Measurements from ENCODE around the gene KCTD17.

The KCTD17 gene

DNA sequence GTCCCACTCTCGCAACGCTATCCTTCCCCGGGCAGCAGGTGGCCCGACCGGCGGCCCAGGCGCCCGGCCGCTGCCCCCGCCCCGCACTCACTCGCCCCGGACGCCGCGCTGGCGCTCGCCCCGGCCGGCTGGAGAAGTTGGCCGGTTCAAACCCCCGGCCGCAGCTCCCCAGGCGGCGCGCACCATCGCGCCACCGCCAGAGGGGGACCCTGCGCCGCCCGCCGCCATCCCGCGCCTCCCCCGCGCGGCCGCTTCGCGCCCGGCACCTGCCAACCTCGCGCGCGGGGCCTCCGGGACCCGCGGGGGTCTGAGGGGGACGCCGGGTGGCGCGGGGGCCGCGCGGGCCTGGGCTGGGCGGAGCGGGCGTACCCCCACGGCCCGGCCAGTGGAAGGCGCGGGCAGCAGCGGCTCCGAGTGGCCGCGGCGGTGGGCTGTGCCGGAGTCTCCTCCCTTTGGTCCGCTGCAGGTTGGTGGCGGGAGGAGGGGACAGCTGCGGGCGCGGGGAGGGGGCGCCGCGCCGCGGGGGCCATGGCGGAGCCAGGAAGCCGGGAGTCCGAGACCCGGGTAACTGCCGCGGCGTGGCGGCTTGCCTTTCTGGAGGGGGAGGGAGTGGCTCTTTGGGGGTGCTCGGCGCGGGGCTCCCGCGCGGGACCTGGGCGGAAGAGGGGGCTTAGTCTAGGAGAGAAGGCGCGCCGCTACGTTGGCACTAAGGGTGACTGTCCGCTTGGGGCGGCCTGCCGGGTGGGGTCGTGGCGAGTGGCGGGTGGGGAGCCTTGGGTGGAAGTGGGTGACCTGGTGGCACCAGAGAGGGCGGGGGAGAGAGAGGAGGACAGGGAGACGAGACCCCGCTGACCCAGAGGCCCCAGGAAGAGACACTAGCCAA is 32.0 kb upstream of the KCTD17 start, which contains the start of the genes MPST and TST:
Gene MPST (plus strand): TSS at position 434 of the 883 bp plus-strand sequence. CDS start 95 bp downstream, at position 529.
Gene TST (minus strand): TSS at position 139 of the 883 bp plus-strand sequence. CDS start 715 bp downstream, outside the sequence.
- peak within 1 kb of the TSS; percentile 67 to 93 (median 89) for H3K27ac ChIP-seq
- peak within 1 kb of the TSS; percentile 65 to 93 (median 81) for H3K4me3 ChIP-seq

- Histone ChIP-seq H3K27ac (peak overlapping the region; percentile 67 to 93 (median 89)), H3K4me3 (peak overlapping the region; percentile 65 to 93 (median 81))
These were observed 31.4 kb upstream of the KCTD17 start for GRCh38 chr22:37020192-37020479.

- peak overlapping the region in 3 of 21 experiments; percentile 15 to 89 (median 41) for H3K27ac ChIP-seq
- H3K4me3 ChIP-seq, result no peak overlapping the region
These were observed 30.5 kb upstream of the KCTD17 start for GRCh38 chr22:37021041-37021440.

DNA sequence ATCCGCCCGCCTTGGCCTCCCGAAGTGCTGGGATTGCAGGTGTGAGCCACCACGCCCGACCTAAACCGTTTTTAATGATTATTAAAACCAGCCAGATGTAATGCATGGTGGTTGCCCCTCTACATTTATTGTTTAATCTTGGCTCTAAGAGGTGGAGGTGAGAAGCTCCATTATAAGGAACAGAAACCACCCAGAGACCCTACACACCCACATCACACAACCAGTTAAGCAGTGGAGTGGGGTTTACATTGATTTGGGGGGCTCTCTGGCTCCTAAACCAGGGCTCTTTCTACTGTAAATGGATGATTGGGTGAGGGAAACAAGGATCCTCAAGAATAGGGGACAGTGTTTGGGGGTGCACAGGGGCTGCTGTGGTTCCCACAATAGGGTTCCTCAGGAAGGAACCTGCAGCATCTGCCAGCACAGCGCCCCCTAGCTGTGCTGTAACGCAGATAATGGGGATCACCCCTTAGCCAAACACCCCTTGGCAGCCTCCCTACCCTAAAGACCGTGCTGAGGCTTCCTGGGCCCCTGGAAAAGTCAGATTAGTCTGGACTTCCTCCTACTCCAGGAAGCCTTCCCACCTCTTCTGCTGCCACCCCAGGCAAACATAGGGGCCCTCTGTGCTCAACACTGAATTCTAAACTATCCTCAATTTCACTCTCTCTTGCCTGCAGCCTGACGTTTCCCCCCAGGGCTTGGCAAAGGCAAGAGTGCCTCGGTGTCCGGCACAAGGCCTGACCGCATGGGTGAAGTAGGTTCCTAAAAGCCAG is 29.6 kb upstream of the KCTD17 start:
- Histone ChIP-seq H3K4me3 (no peak overlapping the region), H3K27ac (peak overlapping the region in 3 of 21 experiments; percentile 7 to 41 (median 22))

DNA sequence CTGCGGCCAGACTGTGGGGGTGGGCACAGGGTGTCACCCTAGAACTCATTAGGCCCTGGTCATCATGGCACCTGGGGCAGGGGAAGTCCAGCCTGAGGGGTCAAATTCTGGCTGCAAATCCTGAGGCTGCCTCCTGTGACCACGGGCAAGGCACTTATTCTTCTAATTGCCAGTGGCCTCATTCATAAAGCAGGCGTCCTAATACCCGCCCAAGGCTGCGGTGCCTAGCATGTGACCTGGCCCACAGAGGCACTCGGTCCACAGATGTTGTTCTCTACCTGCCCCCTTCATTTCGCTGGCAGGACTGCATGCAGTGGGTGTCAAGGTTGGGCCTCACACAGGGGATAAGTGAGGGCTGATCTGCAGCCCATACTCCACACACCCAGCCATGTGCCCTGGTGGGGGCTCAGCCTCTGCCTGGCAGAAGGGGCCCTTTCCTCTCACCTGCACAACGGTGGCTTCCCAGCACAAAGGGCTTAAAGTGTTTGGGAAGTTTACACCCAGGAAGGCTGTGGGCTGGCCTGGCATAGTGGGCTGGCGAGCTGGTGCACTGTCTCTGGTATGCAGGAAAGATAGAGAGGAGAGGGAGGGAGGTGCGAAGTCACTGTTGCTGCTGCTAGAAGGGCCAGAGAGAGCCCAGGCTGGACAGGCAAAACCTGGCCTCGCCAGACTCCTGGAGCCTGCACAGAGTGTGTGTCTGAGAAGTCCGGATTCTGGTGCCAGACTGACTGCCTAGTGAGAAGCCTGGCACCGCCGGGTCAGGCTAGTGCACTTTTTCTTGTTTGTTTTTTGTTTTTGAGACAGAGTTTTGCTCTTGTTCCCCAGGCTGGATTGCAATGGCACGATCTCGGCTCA is 28.8 kb upstream of the KCTD17 start:
- peak overlapping the region in 2 of 21 experiments; percentile 7 to 22 for H3K27ac ChIP-seq

DNA sequence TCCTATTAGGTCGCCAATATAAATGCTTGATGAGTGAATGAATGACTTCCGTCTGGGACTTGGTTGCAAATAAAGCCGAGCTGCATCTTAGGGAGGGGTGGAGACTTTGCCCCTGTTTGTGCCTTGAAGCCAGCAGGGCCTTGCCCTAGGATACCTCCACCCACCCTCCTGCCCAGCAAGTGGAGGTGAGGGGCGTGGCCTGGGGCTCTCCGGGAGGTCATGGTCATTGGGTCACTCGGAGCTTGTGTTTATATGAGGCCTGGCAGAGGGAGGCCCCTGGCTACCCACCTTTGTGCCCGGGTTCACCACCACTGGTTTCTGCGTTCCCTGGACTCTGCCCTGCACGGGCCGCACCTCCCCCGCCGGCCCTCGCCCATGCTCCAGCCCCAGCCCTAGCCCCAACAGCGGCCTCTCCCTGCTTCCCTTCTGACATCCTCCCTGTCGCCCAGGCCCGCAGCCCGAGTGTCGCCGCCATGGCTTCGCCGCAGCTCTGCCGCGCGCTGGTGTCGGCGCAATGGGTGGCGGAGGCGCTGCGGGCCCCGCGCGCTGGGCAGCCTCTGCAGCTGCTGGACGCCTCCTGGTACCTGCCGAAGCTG is 27.7 kb upstream of the KCTD17 start:
- H3K4me3 ChIP-seq, result no peak overlapping the region
- no peak overlapping the region for H3K27ac ChIP-seq

More for the DNA sequence above, 28.8 kb upstream of the KCTD17 start:
- no peak overlapping the region for H3K4me3 ChIP-seq

DNA sequence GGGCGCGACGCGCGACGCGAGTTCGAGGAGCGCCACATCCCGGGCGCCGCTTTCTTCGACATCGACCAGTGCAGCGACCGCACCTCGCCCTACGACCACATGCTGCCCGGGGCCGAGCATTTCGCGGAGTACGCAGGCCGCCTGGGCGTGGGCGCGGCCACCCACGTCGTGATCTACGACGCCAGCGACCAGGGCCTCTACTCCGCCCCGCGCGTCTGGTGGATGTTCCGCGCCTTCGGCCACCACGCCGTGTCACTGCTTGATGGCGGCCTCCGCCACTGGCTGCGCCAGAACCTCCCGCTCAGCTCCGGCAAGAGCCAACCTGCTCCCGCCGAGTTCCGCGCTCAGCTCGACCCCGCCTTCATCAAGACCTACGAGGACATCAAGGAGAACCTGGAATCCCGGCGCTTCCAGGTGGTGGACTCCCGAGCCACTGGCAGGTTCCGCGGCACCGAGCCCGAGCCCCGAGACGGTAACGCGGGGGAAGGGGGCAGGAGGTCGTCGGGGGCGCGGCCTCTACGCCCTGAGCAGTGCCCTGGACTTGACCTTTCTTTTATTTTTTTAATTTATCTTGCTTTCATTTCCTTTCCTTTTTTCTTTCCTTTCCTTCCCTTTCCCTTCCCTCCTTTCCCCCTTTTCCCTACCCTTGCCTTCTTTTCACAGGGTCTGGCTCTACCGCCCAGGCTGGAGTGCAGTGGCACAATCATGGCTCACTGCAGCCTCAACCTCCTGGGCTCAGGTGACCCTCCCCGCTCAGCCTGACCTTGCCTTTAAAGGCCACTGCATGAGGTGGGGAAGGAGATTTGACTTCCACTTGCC is 27.0 kb upstream of the KCTD17 start:
- H3K27ac ChIP-seq, result no peak overlapping the region
- no peak overlapping the region for H3K4me3 ChIP-seq

- H3K27ac ChIP-seq, result no peak overlapping the region
- no peak overlapping the region for H3K4me3 ChIP-seq
These were observed 26.0 kb upstream of the KCTD17 start for GRCh38 chr22:37025500-37026070.

- Histone ChIP-seq H3K4me3 (no peak overlapping the region), H3K27ac (no peak overlapping the region)
These were observed 25.2 kb upstream of the KCTD17 start for GRCh38 chr22:37026325-37026724.

GRCh38 chr22:37027556-37027955 is 24.0 kb upstream of the KCTD17 start:
- Histone ChIP-seq H3K4me3 (no peak overlapping the region), H3K27ac (no peak overlapping the region)

- Histone ChIP-seq H3K4me3 (no peak overlapping the region), H3K27ac (no peak overlapping the region)
These were observed 22.6 kb upstream of the KCTD17 start for GRCh38 chr22:37028692-37029674.

DNA sequence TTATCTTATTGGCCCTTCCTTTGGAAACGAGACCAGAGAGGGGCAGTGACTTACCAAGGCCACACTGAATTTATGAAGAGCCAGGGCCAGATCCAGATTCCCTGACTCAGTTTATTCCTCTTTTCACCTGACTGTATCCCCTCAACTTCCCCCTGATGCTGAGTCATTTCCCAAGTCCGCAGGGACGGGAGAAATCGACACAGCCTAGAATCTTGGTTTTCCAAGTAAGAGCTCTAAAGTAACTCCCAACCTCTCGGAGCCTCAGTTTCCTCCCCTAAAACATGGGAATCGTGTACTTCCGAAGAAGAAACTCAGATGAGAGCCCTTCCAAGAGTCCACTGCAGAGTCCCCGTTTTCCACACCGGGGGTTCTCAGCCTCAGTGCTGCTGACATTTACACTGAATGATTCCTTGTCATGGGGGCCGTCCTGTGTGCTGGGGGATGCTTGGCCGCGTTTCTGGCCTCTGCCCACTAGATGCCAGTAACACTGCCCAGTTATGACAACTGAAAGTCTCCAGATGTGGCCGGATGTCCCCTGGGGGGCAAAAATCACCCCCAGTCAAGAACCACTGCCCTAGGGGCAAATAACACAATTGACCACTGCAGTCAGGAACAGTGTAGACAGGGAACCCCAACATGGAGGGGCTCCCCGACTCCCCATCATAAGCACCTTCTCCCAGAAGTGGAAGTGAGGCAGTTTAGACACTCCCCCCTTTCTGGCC is 20.8 kb upstream of the KCTD17 start:
- H3K4me3 ChIP-seq, result no peak overlapping the region
- no peak overlapping the region for H3K27ac ChIP-seq

- Histone ChIP-seq H3K4me3 (no peak overlapping the region), H3K27ac (peak overlapping the region in 19 of 21 experiments; percentile 4 to 78 (median 57))
These were observed 19.4 kb upstream of the KCTD17 start for GRCh38 chr22:37032134-37032534.

DNA sequence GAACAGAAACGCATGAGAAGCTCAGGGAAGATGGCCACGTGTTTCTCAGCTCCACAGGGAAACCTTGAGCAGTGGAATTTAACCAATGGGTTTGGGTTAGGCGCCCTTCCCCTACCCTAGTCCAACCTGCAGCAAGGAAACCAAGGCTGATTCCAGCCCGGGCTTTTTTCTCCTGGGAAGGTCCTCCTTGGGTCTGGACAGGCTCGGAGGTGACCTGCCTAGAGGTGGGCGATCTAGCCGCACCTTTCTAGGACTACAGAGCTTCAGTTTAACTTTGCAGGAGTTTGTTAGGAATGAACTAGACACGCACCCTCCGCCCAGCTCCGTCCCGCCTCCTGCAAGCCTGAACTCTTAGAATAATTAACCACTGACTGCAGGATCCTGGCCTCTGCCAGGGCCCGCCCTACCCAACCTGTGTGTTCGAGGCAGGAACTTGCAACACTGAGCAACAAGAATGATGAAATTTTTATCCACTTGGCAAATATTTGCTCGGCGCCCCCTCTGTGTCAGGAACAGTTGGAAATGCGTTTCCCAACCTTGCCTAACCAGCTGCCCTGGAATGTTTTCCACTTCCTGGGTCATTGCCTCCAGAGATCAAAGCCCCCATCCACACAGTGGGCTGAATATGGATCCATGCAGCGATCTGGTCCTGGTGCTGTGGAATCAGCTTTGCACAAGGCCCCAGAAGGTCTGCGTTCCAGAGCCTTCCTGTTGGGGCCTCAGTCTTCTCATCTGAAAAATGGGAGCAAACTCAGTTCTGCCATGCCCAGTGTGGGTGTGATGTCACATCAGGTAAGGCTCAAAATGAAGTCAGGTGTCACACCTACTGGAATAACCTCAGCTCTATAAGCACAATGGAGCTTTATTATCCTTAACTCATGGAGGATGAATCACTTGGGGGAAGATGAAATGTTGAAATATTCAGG is 18.7 kb upstream of the KCTD17 start:
- no peak overlapping the region for H3K4me3 ChIP-seq

More for the DNA sequence above, 18.7 kb upstream of the KCTD17 start:
- H3K27ac ChIP-seq, result peak overlapping the region in 19 of 21 experiments; percentile 4 to 78 (median 57)

Data from skin epidermis (tissue), 12 donors.